HepG2 (cell line): ENCODE measurements around the gene ATP5F1C. TPM values are rescaled to one million over a fixed set of nuclear protein-coding genes. Genes with fewer than 3 reads are reported as not detected.

Experiments used
- ATAC-seq: fragments of 200-7000 bp; cut with Tn5 transposase; 3 replicates; pipeline ENCODE4 v1.9.1; 2020; ENCODE audit warnings: mild to moderate bottlenecking, moderate library complexity
- BruUV-seq: library from RNA; stranded (reverse); fragments of 400-500 nt; replicated peaks from 2 replicates; lab custom pipeline; 2021; lab: Mats Ljungman, UMichigan
- CTCF ChIA-PET: fragments of 300-600 bp; formaldehyde crosslinking; extraction: SDS; loops from one replicate; lab custom pipeline; 2021; ENCODE audit warnings: low total read pairs, inconsistent platforms, low intra/inter-chr PET ratio; lab: Yijun Ruan, JAX
- POLR2A ChIA-PET: fragments of 350-600 bp; sonication (Branson Sonifier 250); formaldehyde crosslinking; loops from one replicate; lab custom pipeline; 2020; ENCODE audit warnings: antibody characterized with exemption, inconsistent platforms; lab: Yijun Ruan, JAX
- DNase-seq: peaks from one replicate; pipeline ENCODE4 v3.0.0-alpha.2; 2015; ENCODE audit warnings: low spot score
- FAIRE-seq: peaks from 3 replicates; lab custom pipeline; 2011; peaks lifted over from hg19 to GRCh38; lab: Jason Lieb, UNC
- H2AFZ ChIP-seq: one replicate; pipeline ENCODE4 v1.6.1; 2011; ENCODE audit warnings: low read length, inconsistent platforms
- H3K27ac ChIP-seq: fragments of 300-600 bp; 3 replicates; pipeline ENCODE4 v1.8.0; 2011; ENCODE audit warnings: mixed run types, mild to moderate bottlenecking, mixed read lengths, low read length, inconsistent platforms; ENCODE audit not compliant: insufficient read depth; ENCODE audit errors: extremely low read length
- H3K27me3 ChIP-seq, 2 experiments: fragments of 200-600 bp in 1 of 2; 2 replicates in 1 of 2; 3 replicates in 1 of 2; pipeline versions ENCODE4 v1.6.0 to v1.8.0; 2011; ENCODE audit warnings: low read length in 2 of 2, mild to moderate bottlenecking in 2 of 2, moderate library complexity in 2 of 2, inconsistent platforms in 1 of 2; ENCODE audit not compliant: insufficient read depth in 2 of 2, control insufficient read depth in 1 of 2
- H3K36me3 ChIP-seq, 2 experiments: fragments of 200-600 bp in 1 of 2; replicated peaks in 1 of 2; 2 replicates in 1 of 2; 3 replicates in 1 of 2; pipeline versions ENCODE4 v1.5.1 to v1.8.0; 2011; ENCODE audit warnings: low read length in 2 of 2, inconsistent platforms in 1 of 2; ENCODE audit not compliant: insufficient read depth in 2 of 2, control insufficient read depth in 1 of 2
- H3K4me1 ChIP-seq: 2 replicates; pipeline ENCODE4 v1.5.1; 2012; ENCODE audit warnings: low read length, inconsistent platforms; ENCODE audit not compliant: insufficient read depth
- H3K4me2 ChIP-seq: 2 replicates; pipeline ENCODE4 v1.6.0; 2011; ENCODE audit warnings: low read depth, low read length, inconsistent platforms
- H3K4me3 ChIP-seq, 3 experiments: fragments of 200-600 bp in 1 of 3; sonication (generic), shearing (Covaris generic) in 1 of 3; replicated peaks in 1 of 3; 2 replicates each; pipeline ENCODE4 v1.5.1; 2011 to 2016; ENCODE audit warnings: low read length in 3 of 3, inconsistent platforms in 2 of 3, low read depth in 2 of 3, mild to moderate bottlenecking in 2 of 3, control low read depth in 1 of 3, mixed read lengths in 1 of 3; ENCODE audit not compliant: insufficient read depth in 1 of 3
- H3K79me2 ChIP-seq: one replicate; pipeline ENCODE4 v1.6.1; 2011; ENCODE audit warnings: low read length, inconsistent platforms; ENCODE audit not compliant: insufficient read depth
- H3K9ac ChIP-seq: 2 replicates; pipeline ENCODE4 v1.6.0; 2011; ENCODE audit warnings: mild to moderate bottlenecking, low read depth, low read length, inconsistent platforms; ENCODE audit not compliant: insufficient read depth
- H3K9me3 ChIP-seq: 2 replicates; pipeline ENCODE4 v1.5.1; 2012; ENCODE audit warnings: mild to moderate bottlenecking, low read length
- H4K20me1 ChIP-seq: 2 replicates; pipeline ENCODE4 v1.6.0; 2011; ENCODE audit warnings: inconsistent platforms, mild to moderate bottlenecking, low read length, moderate library complexity; ENCODE audit not compliant: insufficient read depth
- ARNT ChIP-seq: fragments of 450-650 bp; IDR thresholded peaks from 2 replicates; pipeline ENCODE4 v1.6.1; 2017
- DMTF1 ChIP-seq: sonication (generic); formaldehyde crosslinking; IDR thresholded peaks from 2 replicates; pipeline ENCODE4 v1.4.0; 2020; ENCODE audit warnings: mild to moderate bottlenecking, missing genetic modification reagents
- GTF3A ChIP-seq: sonication (generic); formaldehyde crosslinking; conservative IDR thresholded peaks from 2 replicates; pipeline ENCODE4 v1.4.0; 2020; ENCODE audit warnings: mild to moderate bottlenecking, missing genetic modification reagents
- HIVEP1 ChIP-seq: sonication (generic); formaldehyde crosslinking; IDR thresholded peaks from 2 replicates; pipeline ENCODE4 v1.4.0; 2020; ENCODE audit warnings: mild to moderate bottlenecking, missing genetic modification reagents
- HNRNPLL ChIP-seq: fragments of 200-400 bp; formaldehyde crosslinking; IDR thresholded peaks from 2 replicates; pipeline ENCODE4 v1.6.1; 2017; ENCODE audit warnings: mild to moderate bottlenecking, low read depth, low read length; ENCODE audit not compliant: poor library complexity, severe bottlenecking
- KDM4B ChIP-seq: sonication (generic); formaldehyde crosslinking; IDR thresholded peaks from 2 replicates; pipeline ENCODE4 v1.4.0; 2020; ENCODE audit warnings: missing genetic modification reagents
- PREB ChIP-seq: sonication (generic); formaldehyde crosslinking; IDR thresholded peaks from 2 replicates; pipeline ENCODE4 v1.4.0; 2020; ENCODE audit warnings: missing genetic modification reagents
- SRSF9 ChIP-seq: fragments of 200-400 bp; formaldehyde crosslinking; IDR thresholded peaks from 2 replicates; pipeline ENCODE4 v1.6.1; 2018; ENCODE audit warnings: borderline replicate concordance, mild to moderate bottlenecking, low read depth, low read length; ENCODE audit not compliant: insufficient read depth, poor library complexity, severe bottlenecking
- ZNF20 ChIP-seq: sonication (generic); formaldehyde crosslinking; IDR thresholded peaks from 2 replicates; pipeline ENCODE4 v1.4.0; 2020; ENCODE audit warnings: mild to moderate bottlenecking, moderate library complexity, missing genetic modification reagents
- ZNF232 ChIP-seq: sonication (generic); formaldehyde crosslinking; IDR thresholded peaks from 2 replicates; pipeline ENCODE4 v1.4.0; 2020; ENCODE audit warnings: missing genetic modification reagents, borderline replicate concordance
- ZNF430 ChIP-seq: sonication (generic); formaldehyde crosslinking; IDR thresholded peaks from 2 replicates; pipeline ENCODE4 v1.9.0; 2021; ENCODE audit warnings: mild to moderate bottlenecking, missing genetic modification reagents
- ZNF451 ChIP-seq: sonication (generic); formaldehyde crosslinking; IDR thresholded peaks from 2 replicates; pipeline ENCODE4 v1.5.0; 2020; ENCODE audit warnings: mild to moderate bottlenecking, missing genetic modification reagents
- ZNF567 ChIP-seq: sonication (generic); formaldehyde crosslinking; IDR thresholded peaks from 2 replicates; pipeline ENCODE4 v1.8.1; 2023; ENCODE audit warnings: mild to moderate bottlenecking, missing genetic modification reagents, borderline replicate concordance
- ZNF589 ChIP-seq: sonication (generic); formaldehyde crosslinking; conservative IDR thresholded peaks from 2 replicates; pipeline ENCODE4 v1.8.0; 2022; ENCODE audit warnings: mild to moderate bottlenecking, moderate library complexity, missing genetic modification reagents
- ZNF782 ChIP-seq: sonication (generic); formaldehyde crosslinking; IDR thresholded peaks from 2 replicates; pipeline ENCODE4 v1.4.0; 2020; ENCODE audit warnings: missing genetic modification reagents, mild to moderate bottlenecking, borderline replicate concordance
- WGBS: methylation state at CpG from one replicate; pipeline ENCODE4 v1.1.6; 2017; ENCODE audit warnings: low lambda C conversion rate; 5-methylcytosine and 5-hydroxymethylcytosine counted together
- in situ Hi-C: cut with HindIII; loops from 2 replicates; pipeline ENCODE4 v1.10.0; 2017; ENCODE audit warnings: low pct_unique_long_range_greater_than_20kb; ENCODE audit not compliant: extremely low pct_ligation_motif_present
- intact Hi-C: fragments of 100-400 bp; cut with micrococcal nuclease; formaldehyde crosslinking; loops from one replicate; pipeline ENCODE4 v1.10.0; 2022; ENCODE audit not compliant: unreplicated experiment
- polyA plus RNA-seq, 8 experiments: library from polyadenylated mRNA; depleted of rRNA in 3 of 8; stranded (reverse) in 7 of 8; unstranded in 1 of 8; fragments of >200 nt; fragmentation: Illumina TruSeq in 4 of 8; extraction: Trizol in 4 of 8; gene quantifications; 2 replicates each; pipeline versions ENCODE4 v1.2.1 to v1.2.3, GENCODE V29; 2011 to 2016; ENCODE audit warnings: low read depth in 4 of 8, missing spikeins in 1 of 8, mixed read lengths in 1 of 8; ENCODE audit not compliant: insufficient read depth in 1 of 8
- total RNA-seq, 5 experiments: library from RNA; depleted of rRNA; stranded (reverse); fragments of >200 nt; fragmentation: Illumina TruSeq; extraction: Trizol; gene quantifications; 2 replicates each; pipeline ENCODE4 v1.2.3, GENCODE V29; 2016; ENCODE audit warnings: low read depth in 1 of 5

Gene ATP5F1C
- total and polyA plus RNA-seq, 2 of the 13 experiments (the other 11 are each of a cell fraction or from before 2014, with no cell fraction given), result 407 to 416 TPM

GRCh38 chr10:7787150-7787856 lies 674 bp upstream of the ATP5F1C start (continued):
- TF ChIP-seq DMTF1 (CRISPR knock-in tag), result no peak
- TF ChIP-seq SRSF9, result no peak
- no peak for TF ChIP-seq ARNT
- 0 out of 2 replicates have a peak, but pooled peaks have one; percentile 14 for TF ChIP-seq KDM4B (CRISPR knock-in tag)
- TF ChIP-seq, all 625 proteins: peak for 10

- Histone ChIP-seq H3K4me3 (peak overlapping the region; percentile 72 to 99 (median 96)), H4K20me1 (peaks cover 49% of the 10 kb centered on the region), H2AFZ (no peak overlapping the region), H3K9me3 (no peaks in the 10 kb centered on the region), H3K36me3 (peaks cover 1 to 12% of the 10 kb centered on the region in 2 experiments; a peak in 3 of 5 replicates), H3K79me2 (peaks cover 96% of the 10 kb centered on the region), H3K4me2 (peak overlapping the region; percentile 77), H3K9ac (peak overlapping the region; percentile 97), H3K27ac (peak overlapping the region; percentile 87), H3K4me1 (peaks cover 65% of the 10 kb centered on the region), H3K27me3 (no peaks in the 10 kb centered on the region; a peak in 1 of 5 replicates)
- FAIRE-seq, result no peak
- CTCF ChIA-PET, result no interaction called here
- TSS peak; percentile 48 for BruUV-seq
- in situ Hi-C loops, result no loop called here
- intact Hi-C loops, result loop anchor here (2.0 to 10.0 kb wide), 2 partner anchors 30 to 1516 kb away; partner anchors contain the start of gene TAF3
- ATAC-seq, result peak; percentile 54
- 1% methylated on average over 14 of the region's 25 CpGs for WGBS
- peak; percentile 28 for DNase-seq
- POLR2A ChIA-PET, result interaction anchor here (0.7 to 3.5 kb wide), 17 partner anchors 10 to 263 kb away, joined by 3 to 56 read pairs (median 6); partner anchors contain the start of genes ITIH2 and TAF3
- TF ChIP-seq ZNF20 (CRISPR knock-in tag) (peak; percentile 49; the same call in 1 of the 2 replicates), ZNF430 (CRISPR knock-in tag) (0 out of 2 replicates have a peak, but pooled peaks have one; percentile 41), ZNF782 (CRISPR knock-in tag) (no peak), ZNF451 (CRISPR knock-in tag) (no peak), ZNF232 (no peak), GTF3A (CRISPR knock-in tag) (no peak), ZNF567 (CRISPR knock-in tag) (no peak), ZNF589 (CRISPR knock-in tag) (0 out of 2 replicates have a peak, but pooled peaks have one; percentile 53), HNRNPLL (no peak), PREB (no peak), HIVEP1 (CRISPR knock-in tag) (0 out of 2 replicates have a peak, but pooled peaks have one; percentile 2)
These were observed 786 bp downstream of the ATP5F1C start for GRCh38 chr10:7788639-7789286.
